GM10248 (cell line): ENCODE measurements around the gene HOXA5.

ENCODE experiments used
- CTCF ChIA-PET: fragments of 300-600 bp; sonication (Branson Sonifier 250); formaldehyde crosslinking; extraction: SDS; loops from one replicate; lab custom pipeline; 2021; ENCODE audit warnings: antibody characterized with exemption; lab: Yijun Ruan, JAX
- POLR2A ChIA-PET: fragments of 350-650 bp; sonication (Branson Sonifier 250); formaldehyde crosslinking; extraction: SDS; loops from one replicate; lab custom pipeline; 2020; ENCODE audit warnings: antibody characterized with exemption; lab: Yijun Ruan, JAX
- DNase-seq: peaks from one replicate; pipeline ENCODE4 v3.0.0; 2012; ENCODE audit errors: extremely low spot score
- CTCF ChIP-seq: IDR thresholded peaks from 2 replicates; pipeline ENCODE4 v1.5.1; 2012; ENCODE audit warnings: mild to moderate bottlenecking, low read depth; ENCODE audit errors: extremely low read depth, missing control alignments, control extremely low read depth

Gene HOXA5

GRCh38 chr7:27160145-27160545 lies 16.7 kb upstream of the HOXA5 start:
- DNase-seq: no peak
- TF ChIP-seq CTCF: no peak
- ChIA-PET CTCF (interaction anchor here (0.6 to 3.8 kb wide), 33 partner anchors 8 to 1298 kb away, joined by 3 to 59 read pairs (median 6); partner anchors contain the start of gene HOXA3), POLR2A (no interaction called here)

DNA sequence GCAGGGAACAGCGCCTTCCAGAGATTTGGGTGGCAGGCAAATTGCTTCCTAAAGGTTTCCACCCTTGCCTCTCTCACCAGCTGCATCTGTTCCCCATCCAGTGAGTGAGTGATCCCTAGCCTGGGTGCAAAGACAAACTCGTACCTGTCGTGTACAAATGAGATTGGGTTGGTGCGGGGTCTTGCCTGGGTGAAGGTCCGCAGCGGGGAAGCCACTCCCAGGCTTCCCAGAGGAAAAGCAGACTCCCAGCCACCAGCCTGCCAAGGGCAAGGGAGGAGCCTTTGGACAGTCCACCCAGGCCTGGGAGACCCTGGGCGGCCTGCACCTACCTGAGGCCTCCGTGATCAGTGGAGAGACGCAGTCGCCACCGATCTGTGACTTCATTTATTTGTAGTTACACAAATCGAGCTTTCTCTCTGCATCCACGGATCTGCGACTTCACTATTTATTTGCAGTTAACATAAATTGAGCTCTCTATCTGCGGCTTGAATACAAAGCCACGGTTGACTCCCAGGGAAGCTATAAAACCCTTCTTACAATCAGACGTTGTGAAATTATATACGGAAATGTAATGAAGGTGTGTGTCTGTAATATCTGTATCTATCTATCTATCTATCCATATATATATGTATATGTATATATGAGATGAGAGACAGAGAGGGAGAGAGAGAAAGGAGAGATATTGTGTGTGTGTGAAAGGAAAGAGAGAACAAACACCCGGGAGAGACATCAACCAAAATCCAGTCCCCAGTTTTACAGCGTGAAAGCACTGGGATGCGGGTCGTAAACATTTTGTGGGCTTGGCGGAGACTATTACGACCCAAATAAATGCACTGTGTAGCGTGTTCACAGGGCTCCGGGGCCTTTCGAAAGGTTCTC lies 16.0 kb upstream of the HOXA5 start:
- TF ChIP-seq CTCF: no peak
- ChIA-PET POLR2A (no interaction called here), CTCF (interaction anchor here (0.9 to 1.7 kb wide), 16 partner anchors 9 to 1267 kb away, joined by 3 to 16 read pairs (median 4); partner anchors contain the start of gene HOXA11)
- DNase-seq: no peak

GRCh38 chr7:27158436-27159265 lies 15.2 kb upstream of the HOXA5 start:
- no peak for DNase-seq
- TF ChIP-seq CTCF: no peak
- ChIA-PET CTCF (interaction anchor here (1.0 to 1.7 kb wide), 14 partner anchors 9 to 1266 kb away, joined by 3 to 16 read pairs (median 4); partner anchors contain the start of gene HOXA11), POLR2A (no interaction called here)

- ChIA-PET POLR2A (no interaction called here), CTCF (interaction anchor here (1.0 to 1.3 kb wide), 3 partner anchors 65 to 788 kb away, joined by 3 to 5 read pairs (median 3); no protein-coding TSS in a partner anchor)
- no peak for DNase-seq
- no peak for TF ChIP-seq CTCF
These were observed 14.4 kb upstream of the HOXA5 start for GRCh38 chr7:27157702-27158431.

- no peak for DNase-seq
- no peak for TF ChIP-seq CTCF
- POLR2A ChIA-PET: no interaction called here
- CTCF ChIA-PET: interaction anchor here (1.0 to 1.3 kb wide), 2 partner anchors 301 to 787 kb away, joined by 3 to 5 read pairs; no protein-coding TSS in a partner anchor
These were observed 13.6 kb upstream of the HOXA5 start for GRCh38 chr7:27156916-27157701.
